Heart left ventricle (tissue), 16 donors: Measurements from ENCODE around the gene POLE3. TPM values are rescaled to one million over a fixed set of nuclear protein-coding genes. Genes with fewer than 3 reads are reported as not detected.
"Not testable (repeated sequence)": the region's sequence is repeated elsewhere in the genome, so short reads cannot be mapped to it uniquely, and the experiment has no call there.

Experiments
- ATAC-seq, 4 donors: fragments of 200-7000 bp; cut with Tn5 transposase; one replicate each; pipeline ENCODE4 v1.9.1; 2020 to 2022; ENCODE audit warnings: moderate library complexity in 4 of 4, mild to moderate bottlenecking in 3 of 4, moderate number of reproducible peaks in 1 of 4
- DNase-seq, 5 donors: peaks; one replicate each; pipeline ENCODE4 v3.0.0-alpha.2; 2020
- H3K27ac ChIP-seq, 12 donors: fragments of 200-600 bp; sonication (generic) in 4 of 12; one replicate each; pipeline versions ENCODE4 v1.5.0 to v1.8.0; 2016 to 2022; ENCODE audit warnings: mild to moderate bottlenecking in 2 of 12
- H3K27me3 ChIP-seq, 9 donors: fragments of 200-600 bp; sonication (generic) in 2 of 9; one replicate each; pipeline versions ENCODE4 v1.5.1 to v1.8.0; 2016 to 2022; ENCODE audit warnings: mild to moderate bottlenecking in 3 of 9
- H3K36me3 ChIP-seq, 9 donors: fragments of 200-600 bp; sonication (generic) in 2 of 9; one replicate each; pipeline versions ENCODE4 v1.5.0 to v1.8.0; 2018 to 2022; ENCODE audit warnings: mild to moderate bottlenecking in 2 of 9
- H3K4me1 ChIP-seq, 12 donors: fragments of 200-600 bp; sonication (generic) in 4 of 12; one replicate each; pipeline versions ENCODE4 v1.5.0 to v1.8.0; 2016 to 2022; ENCODE audit warnings: mild to moderate bottlenecking in 3 of 12
- H3K4me3 ChIP-seq, 12 donors: fragments of 200-600 bp; sonication (generic) in 4 of 12; one replicate each; pipeline versions ENCODE4 v1.5.0 to v1.8.0; 2017 to 2022; ENCODE audit warnings: mild to moderate bottlenecking in 9 of 12, moderate library complexity in 4 of 12
- H3K9me3 ChIP-seq, 12 donors: fragments of 200-600 bp; sonication (generic) in 4 of 12; one replicate each; pipeline versions ENCODE4 v1.5.0 to v1.8.0; 2016 to 2022; ENCODE audit warnings: mild to moderate bottlenecking in 1 of 12
- POLR2A ChIP-seq, 2 donors: fragments of 450-650 bp; IDR thresholded peaks; one replicate each; pipeline ENCODE4 v1.6.1; 2017; ENCODE audit warnings: antibody characterized with exemption in 2 of 2, mild to moderate bottlenecking in 2 of 2, moderate library complexity in 2 of 2
- WGBS, 4 donors: extraction: QIAGEN DNeasy Blood & Tissue Kit in 2 of 4; methylation state at CpG; one replicate each; pipeline versions ENCODE4 v1.1.5 to v1.1.7; 2013 to 2018; 5-methylcytosine and 5-hydroxymethylcytosine counted together
- intact Hi-C, 10 donors: fragments of 100-400 bp; cut with DNase I; formaldehyde crosslinking; loops; one replicate each; pipeline versions ENCODE4 v1.11.1 to v1.14.2; 2022
- polyA plus RNA-seq, 2 donors: library from polyadenylated mRNA; stranded (reverse); fragments of 200-250 nt; gene quantifications; one replicate each; pipeline ENCODE4 v1.2.3, GENCODE V29; 2013
- total RNA-seq, 9 donors: library from RNA; depleted of rRNA in 2 of 9; stranded (reverse); fragments of >200 nt in 2 of 9; fragmentation: NEBNext Ultra II Directional in 3 of 9; extraction: Animal tissue kit (Norgen Biotek cat#: 25700) in 3 of 9; gene quantifications; one replicate each; pipeline versions ENCODE4 v1.1.0 to v1.2.4, GENCODE V29; 2016 to 2023
- TF ChIP-seq, protein P1 (sequence below), 12 donors: fragments of 200-600 bp; sonication (generic) in 4 of 12; IDR thresholded peaks; one replicate each; pipeline versions ENCODE4 v1.5.0 to v1.8.0; 2018 to 2022; ENCODE audit warnings: antibody characterized with exemption in 12 of 12, mild to moderate bottlenecking in 5 of 12
- donor health status: ischemic (EF 13 %, LVEDD 7.1; RV severe dilation, severe dysfunction).
- donor health status: healthy with polysubstance abuse.
- donor health status: DM: no; HTN: yes; CAD: no.
- donor health status: DM: no; HTN: no; CAD: no.
- donor health status: ischemic (EF 25% LVEDD 6.9; RV normal size, moderate dysfunction).
- donor health status: ischemic (EF 25% LVEDD 5.7; RV mildly dilated, moderate dysfunction).
- donor health status: healthy.
- donor health status: DM: yes; HTN: yes; CAD: no.
- donor health status: ischemic (EF 35%, LVEDD 5.7; RV mildly dilated, moderate dysfunction).
- donor health status: nonischemic (EF 11% LVEDD 7.7; RV severe dilation, severe dysfunction).
- donor health status: DM: yes; HTN: yes; CAD: no.
- donor health status: PGD.
- donor health status: ischemic (EF 29% LVEDD 5.4; RV normal size, mild dysfunction).
- donor health status: nonischemic (EF 23%, LVEDD 6.1; RV moderate dilation, normal function).

POLE3 gene
- total and polyA plus RNA-seq, 11 donors: 14.9 to 72.4 (median 24.3) TPM

DNA sequence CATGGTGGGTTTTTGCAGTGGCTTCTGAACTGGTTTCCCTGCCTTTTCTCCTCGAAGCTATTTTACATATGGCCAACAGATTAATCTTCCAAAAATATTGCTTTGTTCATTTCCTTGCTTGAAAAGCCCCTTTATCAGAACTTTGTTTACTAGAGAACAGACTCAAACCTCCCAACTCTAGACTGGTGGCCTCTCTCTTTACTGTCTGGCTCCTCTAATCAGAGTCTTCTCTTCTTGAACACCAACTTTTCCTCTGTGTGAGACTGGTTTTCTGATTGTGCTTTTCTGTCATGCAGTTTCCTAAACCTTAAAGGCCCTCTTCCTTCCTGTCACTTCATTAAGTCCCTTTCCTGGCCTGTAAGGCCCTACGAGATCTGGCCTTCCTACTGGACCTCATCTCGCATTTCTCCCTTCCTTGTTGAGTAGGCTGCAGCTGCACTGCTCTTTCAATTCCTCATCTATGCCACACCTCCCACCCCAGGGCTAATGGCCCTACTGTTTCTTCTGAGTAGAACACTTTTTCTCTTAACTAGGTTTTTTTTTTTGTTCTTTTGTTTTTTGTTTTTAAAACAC lies 5.8 kb upstream of the POLE3 start:
- Histone ChIP-seq H3K9me3 (no peaks in the 10 kb centered on the region), H3K4me3 (no peak overlapping the region), H3K27me3 (no peaks in the 10 kb centered on the region), H3K4me1 (peaks cover 0 to 13% (median 4%) of the 10 kb centered on the region in 12 donors), H3K36me3 (no peaks in the 10 kb centered on the region), H3K27ac (peak overlapping the region in 5 of 12 donors; percentile 6 to 83 (median 41))
- ATAC-seq (peak in 2 of 4 donors; percentile 61 to 66), DNase-seq (no peak)
- TF ChIP-seq POLR2A (IDR thresholded peaks at IDR 0.05): no peak
- TF ChIP-seq, protein P1, sequence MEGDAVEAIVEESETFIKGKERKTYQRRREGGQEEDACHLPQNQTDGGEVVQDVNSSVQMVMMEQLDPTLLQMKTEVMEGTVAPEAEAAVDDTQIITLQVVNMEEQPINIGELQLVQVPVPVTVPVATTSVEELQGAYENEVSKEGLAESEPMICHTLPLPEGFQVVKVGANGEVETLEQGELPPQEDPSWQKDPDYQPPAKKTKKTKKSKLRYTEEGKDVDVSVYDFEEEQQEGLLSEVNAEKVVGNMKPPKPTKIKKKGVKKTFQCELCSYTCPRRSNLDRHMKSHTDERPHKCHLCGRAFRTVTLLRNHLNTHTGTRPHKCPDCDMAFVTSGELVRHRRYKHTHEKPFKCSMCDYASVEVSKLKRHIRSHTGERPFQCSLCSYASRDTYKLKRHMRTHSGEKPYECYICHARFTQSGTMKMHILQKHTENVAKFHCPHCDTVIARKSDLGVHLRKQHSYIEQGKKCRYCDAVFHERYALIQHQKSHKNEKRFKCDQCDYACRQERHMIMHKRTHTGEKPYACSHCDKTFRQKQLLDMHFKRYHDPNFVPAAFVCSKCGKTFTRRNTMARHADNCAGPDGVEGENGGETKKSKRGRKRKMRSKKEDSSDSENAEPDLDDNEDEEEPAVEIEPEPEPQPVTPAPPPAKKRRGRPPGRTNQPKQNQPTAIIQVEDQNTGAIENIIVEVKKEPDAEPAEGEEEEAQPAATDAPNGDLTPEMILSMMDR (IDR thresholded peaks at IDR 0.05): no peak
- intact Hi-C loops: no loop called here
- 52 to 70% (median 62%) methylated on average over 3 of the region's 3 CpGs for WGBS, 4 donors

DNA sequence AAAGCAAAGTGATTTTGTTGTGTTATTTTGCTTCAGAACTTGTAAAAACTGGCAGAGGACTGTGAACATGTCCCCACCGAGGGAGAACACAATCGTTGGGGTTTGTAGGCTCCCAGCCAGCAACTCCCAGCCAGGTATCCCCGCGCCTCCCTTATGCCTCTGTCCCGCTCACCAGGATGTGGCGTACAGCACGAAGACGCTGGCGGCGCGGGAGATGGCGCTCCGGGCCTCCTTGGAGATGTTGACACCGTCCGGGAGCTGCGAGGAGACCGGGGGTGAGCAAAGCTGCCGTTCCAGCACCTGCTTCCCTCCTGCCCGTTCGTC lies 630 bp downstream of the POLE3 start:
- Histone ChIP-seq H3K4me3 (peak overlapping the region; percentile 61 to 97 (median 80)), H3K27ac (peak overlapping the region; percentile 85 to 99 (median 97)), H3K4me1 (peaks cover 0 to 28% (median 12%) of the 10 kb centered on the region in 12 donors), H3K36me3 (peaks cover 0 to 23% (median 18%) of the 10 kb centered on the region in 9 donors), H3K9me3 (no peaks in the 10 kb centered on the region), H3K27me3 (no peaks in the 10 kb centered on the region)
- DNase-seq (no peak), ATAC-seq (peak in 1 of 4 donors; percentile 4)
- intact Hi-C loops: loop anchor here in 8 of 10 donors (1.0 to 10.0 kb wide), 6 partner anchors 9 to 135 kb away; partner anchors contain the start of genes CDC26 (in 6 of the 8), PRPF4 (in 6 of the 8) and ALAD (in 1 of the 8)
- WGBS, 4 donors: 0 to 1% (median 0%) methylated on average over 8 to 20 of the region's 20 CpGs
- no peak for TF ChIP-seq POLR2A (IDR thresholded peaks at IDR 0.05)
- TF ChIP-seq, protein P1 (IDR thresholded peaks at IDR 0.05): no peak

- DNase-seq (no peak), ATAC-seq (no peak)
- Histone ChIP-seq H3K36me3 (peaks cover 0 to 23% (median 18%) of the 10 kb centered on the region in 9 donors), H3K4me1 (peaks cover 0 to 31% (median 12%) of the 10 kb centered on the region in 12 donors), H3K27ac (peak overlapping the region in 11 of 12 donors; percentile 85 to 99 (median 97)), H3K9me3 (no peaks in the 10 kb centered on the region), H3K4me3 (peak overlapping the region; percentile 61 to 97 (median 80)), H3K27me3 (no peaks in the 10 kb centered on the region)
- no peak for TF ChIP-seq POLR2A (IDR thresholded peaks at IDR 0.05)
- TF ChIP-seq, protein P1 (IDR thresholded peaks at IDR 0.05): no peak
- intact Hi-C loops: loop anchor here in 5 of 10 donors (5.0 to 10.0 kb wide), 3 partner anchors 97 to 135 kb away; partner anchors contain the start of genes CDC26 (in 4 of the 5) and PRPF4 (in 4 of the 5)
- WGBS, 4 donors: 42 to 49% (median 47%) methylated on average over 10 of the region's 10 CpGs
Measured at GRCh38 chr9:113409481-113409880, 994 bp downstream of the POLE3 start.

GRCh38 chr9:113406873-113407511 lies 3.5 kb downstream of the POLE3 start:
- DNase-seq (peak; percentile 37 to 72 (median 57)), ATAC-seq (peak in 1 of 4 donors; percentile 13)
- not testable (repeated sequence) for H3K27me3 ChIP-seq, H3K4me3 ChIP-seq, H3K9me3 ChIP-seq
- Histone ChIP-seq H3K4me1 (peaks cover 0 to 44% (median 12%) of the 10 kb centered on the region in 12 donors), H3K36me3 (peaks cover 0 to 23% (median 18%) of the 10 kb centered on the region in 9 donors), H3K27ac (peak overlapping the region in 4 of 12 donors; percentile 13 to 52 (median 34))
- WGBS, 4 donors: 23 to 29% (median 26%) methylated on average over 7 of the region's 7 CpGs
- intact Hi-C loops: loop anchor here in 7 of 10 donors (2.0 to 10.0 kb wide), 4 partner anchors 95 to 132 kb away; partner anchors contain the start of genes CDC26 (in 4 of the 7) and PRPF4 (in 4 of the 7)
- TF ChIP-seq, protein P1 (IDR thresholded peaks at IDR 0.05): peak; percentile 63 to 81 (median 72)

GRCh38 chr9:113406353-113406752 lies 4.1 kb downstream of the POLE3 start:
- H3K9me3 ChIP-seq, H3K4me3 ChIP-seq, DNase-seq, ATAC-seq, H3K27me3 ChIP-seq: not testable (repeated sequence)
- H3K27ac ChIP-seq: peak overlapping the region in 4 of 12 donors; percentile 13 to 52 (median 34)
- intact Hi-C loops: loop anchor here in 7 of 10 donors (2.0 to 10.0 kb wide), 4 partner anchors 94 to 132 kb away; partner anchors contain the start of genes CDC26 (in 4 of the 7) and PRPF4 (in 4 of the 7)
- 84 to 92% (median 87%) methylated on average over 9 of the region's 9 CpGs for WGBS, 4 donors
- H3K36me3 ChIP-seq: peaks cover 0 to 23% (median 18%) of the 10 kb centered on the region in 9 donors
- peaks cover 0 to 49% (median 13%) of the 10 kb centered on the region in 12 donors for H3K4me1 ChIP-seq
